Measurements from ENCODE around the gene MYL4.
A peak's percentile ranks its signal among the peaks of the same experiment; 100 is the strongest.
"Not testable (repeated sequence)": the region's sequence is repeated elsewhere in the genome, so short reads cannot be mapped to it uniquely, and the experiment has no call there.

The MYL4 gene

DNA sequence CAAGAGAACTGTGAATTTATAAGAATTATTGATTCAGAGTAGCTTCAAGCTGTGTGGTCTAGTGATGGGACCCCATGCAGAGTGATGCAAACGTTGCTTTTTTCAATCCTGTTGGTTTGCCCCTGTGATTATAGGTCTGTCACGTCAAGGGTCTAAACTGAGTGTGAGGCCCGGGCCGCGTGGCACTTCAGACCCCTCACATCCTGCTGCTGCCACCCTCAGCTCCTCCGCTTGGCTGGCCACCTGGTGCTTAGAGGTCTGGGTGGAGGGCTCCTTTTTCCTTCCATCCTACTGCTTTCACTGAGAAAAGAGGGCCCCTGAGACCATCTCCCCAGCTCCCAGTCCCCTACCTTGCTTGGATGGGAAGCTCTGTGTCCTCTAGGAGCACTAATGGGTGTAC is 12.0 kb downstream of the MYL4 start:
- no peak for DNase-seq (ENCODE audit: low read depth)

DNA sequence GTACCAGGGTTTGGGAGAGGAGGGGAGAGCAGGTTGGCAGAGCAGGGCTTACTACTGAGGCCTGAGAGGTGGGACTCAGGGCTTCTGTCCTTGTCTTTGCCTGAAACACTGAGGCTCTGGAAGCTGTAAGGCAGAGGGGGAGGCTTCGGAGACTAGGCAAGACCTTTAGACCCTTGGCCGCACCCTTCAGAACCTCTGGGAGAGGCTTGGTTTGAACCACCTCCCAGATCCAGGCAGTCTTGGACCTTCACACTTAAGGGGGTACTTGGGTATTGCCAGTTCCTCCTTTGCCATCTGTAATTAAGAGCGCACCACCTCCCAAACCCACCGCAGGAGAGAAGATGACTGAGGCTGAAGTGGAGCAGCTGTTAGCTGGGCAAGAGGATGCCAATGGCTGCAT is 12.9 kb downstream of the MYL4 start:
- no peak for DNase-seq (ENCODE audit: low read depth)

DNA sequence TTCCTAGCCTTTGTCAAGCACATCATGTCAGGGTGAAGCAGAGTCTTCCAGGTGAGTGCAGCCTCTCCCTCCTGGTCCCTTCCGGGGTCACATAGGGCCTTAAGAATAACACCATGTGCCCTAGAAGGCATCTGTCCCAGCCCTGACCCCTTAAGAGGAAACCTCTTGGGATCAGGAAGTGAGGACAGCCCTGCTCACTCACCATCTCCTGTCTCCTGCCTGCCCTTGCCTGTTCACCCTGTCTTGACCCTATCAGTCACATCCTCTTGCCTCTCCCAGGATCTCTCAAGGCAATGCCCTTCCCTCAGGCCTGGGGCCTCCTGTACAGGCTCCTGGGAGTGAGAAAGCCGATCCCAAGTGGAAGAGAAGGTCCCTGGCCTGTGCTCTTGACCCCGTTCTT is 13.9 kb downstream of the MYL4 start:
- no peak for DNase-seq (ENCODE audit: low read depth)

DNA sequence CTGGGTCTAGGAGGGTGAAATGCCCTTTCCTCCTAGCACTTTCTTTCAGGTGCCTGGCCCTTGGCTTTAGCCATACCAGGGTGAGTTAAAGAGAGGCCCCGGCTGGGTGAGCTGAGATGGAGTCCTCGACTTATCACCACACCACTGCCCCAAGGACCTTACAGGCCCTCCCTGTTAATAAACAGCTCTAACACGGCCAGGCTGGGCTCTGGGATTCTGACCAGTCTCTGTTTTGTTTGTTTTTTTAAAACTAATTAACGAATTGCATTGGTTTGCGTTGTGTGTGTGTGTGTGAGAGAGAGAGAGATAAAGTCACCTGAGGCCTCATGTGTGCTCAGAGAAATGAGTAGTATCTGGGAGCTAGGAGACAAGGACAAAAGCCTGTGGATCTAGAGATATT is 14.3 kb downstream of the MYL4 start:
- no peak for DNase-seq (ENCODE audit: low read depth)

DNA sequence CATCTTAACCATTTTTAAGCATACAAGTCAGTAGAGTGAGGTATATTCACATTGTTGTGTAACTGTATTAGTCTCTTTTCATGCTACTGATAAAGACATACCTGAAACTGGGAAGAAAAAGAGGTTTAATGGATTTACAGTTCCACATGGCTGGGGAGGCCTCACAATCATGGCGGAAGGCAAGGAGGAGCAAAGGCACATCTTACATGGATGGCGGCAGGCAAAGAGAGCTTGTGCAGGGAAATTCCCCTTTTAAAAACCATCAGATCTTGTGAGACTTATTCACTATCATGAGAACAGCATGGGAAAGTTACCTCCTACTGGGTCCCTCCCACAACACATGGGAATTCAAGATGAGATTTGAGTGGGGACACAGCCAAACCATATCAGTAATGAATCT is 14.9 kb downstream of the MYL4 start:
- DNase-seq (ENCODE audit: low read depth) = not testable (repeated sequence)

DNA sequence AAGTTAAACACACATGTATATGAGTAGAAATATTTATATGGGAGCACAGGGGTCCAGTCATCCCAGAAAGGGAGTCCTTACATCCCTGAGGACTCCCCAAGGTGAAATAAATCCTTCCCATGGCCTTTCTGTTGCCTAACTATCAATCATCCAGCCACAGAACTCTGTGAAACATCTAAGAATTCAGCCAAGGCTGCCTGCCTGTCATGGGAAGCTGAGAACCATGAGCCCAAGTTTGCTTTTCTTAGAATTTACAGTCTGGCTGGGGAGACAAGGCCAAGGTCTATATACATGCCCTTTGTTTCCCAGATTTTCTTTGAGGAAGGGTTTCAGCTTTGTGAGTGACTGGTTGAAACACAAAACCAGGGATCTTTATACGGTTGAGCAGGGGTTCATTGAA is 15.8 kb downstream of the MYL4 start:
- DNase-seq (ENCODE audit: low read depth) = no peak

DNA sequence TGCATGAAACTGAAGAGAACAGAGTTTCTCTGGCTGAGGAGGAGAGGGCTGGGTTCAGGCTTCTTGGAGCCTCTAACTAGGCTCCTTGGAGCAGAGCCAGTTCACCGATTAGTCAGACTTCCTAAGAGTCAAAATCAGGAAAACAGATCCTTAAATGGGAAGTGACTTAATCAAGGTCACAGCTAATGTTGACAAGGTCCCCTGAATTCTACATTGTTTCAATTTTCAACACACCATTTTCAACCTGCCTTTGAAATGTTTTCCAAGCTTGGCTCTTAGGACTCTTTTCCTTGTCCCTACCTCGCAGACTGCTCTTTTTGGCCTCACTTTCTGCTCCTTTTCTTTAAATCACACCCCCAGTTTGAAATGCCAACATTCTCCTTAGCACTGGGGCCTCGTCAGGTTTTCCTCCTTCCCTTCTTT is 16.3 kb downstream of the MYL4 start:
- DNase-seq (ENCODE audit: low read depth) = no peak

DNA sequence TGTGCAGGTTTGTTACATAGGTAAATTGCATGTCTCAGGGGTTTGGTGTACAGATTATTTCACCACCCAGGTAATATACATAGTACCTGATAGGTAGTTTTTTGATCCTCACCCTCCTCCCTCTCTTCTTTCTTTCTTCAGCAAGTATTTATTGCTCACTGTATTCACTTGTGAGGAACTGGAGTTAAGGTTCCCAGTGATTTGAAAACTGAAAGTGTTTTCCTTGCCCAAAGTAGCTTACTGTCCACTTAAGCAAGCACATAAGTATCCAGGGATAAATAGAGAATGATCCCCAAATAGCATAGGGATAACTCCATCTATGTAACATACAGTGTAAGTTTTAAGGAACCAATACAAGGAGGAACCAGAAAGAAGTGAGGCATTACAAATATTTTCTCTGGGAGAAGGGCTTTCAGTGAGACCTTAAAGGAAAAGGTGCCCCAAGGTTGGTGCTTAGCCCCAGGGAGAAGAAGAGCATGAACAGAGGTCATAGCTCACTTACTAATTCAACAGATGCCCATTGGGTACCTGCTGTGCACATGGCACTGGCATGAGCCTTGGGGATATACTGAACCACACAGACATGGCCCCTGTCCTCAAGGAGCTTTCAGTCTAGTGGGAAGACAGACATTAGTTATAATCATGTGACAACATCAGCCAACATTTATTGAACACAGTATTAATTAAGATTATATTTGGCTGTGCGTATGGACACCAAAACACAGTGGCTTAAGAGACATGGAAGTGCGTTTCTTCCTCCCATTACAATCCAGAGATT is 17.0 kb downstream of the MYL4 start:
- DNase-seq (ENCODE audit: low read depth) = no peak

DNA sequence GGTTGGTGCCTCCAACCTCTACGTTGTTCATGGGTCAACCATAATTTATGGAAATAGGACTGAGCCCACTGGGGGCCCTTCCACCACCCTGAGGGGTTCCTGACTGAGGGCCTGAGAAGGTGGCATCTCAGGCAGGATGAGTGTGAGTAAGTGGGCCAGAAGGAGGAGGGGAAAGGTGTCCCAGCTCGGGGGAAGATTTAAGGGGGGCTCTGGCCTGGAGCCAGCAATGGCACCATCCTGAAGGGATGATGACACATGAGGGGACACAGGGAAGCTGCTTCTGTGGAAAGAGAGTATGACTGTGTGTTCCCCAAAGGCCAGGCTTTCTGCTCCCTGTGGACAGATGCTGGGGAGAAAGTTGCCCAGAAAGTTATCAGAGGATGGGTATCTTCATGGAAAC is 18.7 kb downstream of the MYL4 start:
- DNase-seq (ENCODE audit: low read depth) = no peak

DNA sequence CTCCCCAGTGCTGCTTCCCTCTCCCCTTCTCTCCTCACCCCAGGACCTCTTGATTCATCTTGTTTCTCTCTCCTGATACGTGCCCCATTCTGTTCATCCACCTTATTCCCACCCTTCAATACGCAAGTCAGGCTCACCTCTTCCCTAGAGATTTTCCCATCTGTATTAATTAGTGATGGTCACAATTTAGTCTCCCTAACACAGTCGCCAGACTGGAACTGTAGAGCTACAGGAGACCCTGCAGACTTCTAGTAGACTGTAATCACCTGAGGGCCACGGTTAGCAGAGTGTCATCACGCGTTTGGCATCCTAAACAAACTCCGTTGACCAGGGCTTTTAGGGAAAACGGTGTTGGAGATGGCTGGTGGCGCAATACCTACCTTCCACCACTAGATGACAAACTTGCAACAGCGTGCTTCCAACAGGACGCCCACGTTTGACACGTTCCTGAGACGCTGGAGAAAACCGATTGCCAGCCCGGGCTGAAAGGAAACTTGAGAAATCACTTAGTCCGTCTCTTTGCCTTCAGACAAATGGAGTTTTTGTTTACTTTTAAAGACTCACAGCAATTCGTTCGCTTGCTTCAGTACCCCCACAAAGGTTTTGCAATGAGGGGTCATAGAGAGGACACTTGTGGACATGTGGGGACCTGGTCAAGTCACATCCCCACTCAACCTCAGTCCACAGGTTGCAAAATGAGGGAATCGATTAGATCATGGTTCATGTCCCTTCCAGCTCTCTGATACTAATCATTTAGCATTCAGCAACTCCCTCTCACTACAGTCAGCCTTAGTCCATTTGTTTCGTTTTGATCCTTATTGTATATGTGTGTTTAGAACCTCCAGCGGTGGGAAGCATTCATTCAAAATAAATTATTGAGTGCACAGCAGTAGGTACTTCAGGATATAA is 20.6 kb downstream of the MYL4 start:
- peak; percentile 44 for DNase-seq (ENCODE audit: low read depth)

DNA sequence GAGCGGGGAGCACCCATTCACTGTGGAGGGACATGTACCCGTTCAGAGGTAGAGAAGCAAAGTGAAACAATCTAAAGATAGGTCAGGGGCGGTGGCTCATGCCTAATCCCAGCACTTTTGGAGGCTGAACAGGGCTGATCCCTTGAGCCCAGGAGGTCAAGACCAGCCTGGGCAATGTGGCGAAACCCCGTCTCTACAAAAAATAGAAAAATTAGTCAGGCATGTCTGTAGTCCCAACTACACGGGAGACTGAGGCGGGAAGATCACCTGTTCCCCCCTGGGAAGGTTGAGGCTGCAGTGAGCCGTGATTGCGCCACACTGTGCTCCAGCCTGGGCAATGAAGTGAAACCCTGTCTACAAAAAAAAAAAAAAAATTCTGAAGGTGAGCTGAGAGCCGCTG is 21.7 kb downstream of the MYL4 start:
- DNase-seq (ENCODE audit: low read depth) = no peak

DNA sequence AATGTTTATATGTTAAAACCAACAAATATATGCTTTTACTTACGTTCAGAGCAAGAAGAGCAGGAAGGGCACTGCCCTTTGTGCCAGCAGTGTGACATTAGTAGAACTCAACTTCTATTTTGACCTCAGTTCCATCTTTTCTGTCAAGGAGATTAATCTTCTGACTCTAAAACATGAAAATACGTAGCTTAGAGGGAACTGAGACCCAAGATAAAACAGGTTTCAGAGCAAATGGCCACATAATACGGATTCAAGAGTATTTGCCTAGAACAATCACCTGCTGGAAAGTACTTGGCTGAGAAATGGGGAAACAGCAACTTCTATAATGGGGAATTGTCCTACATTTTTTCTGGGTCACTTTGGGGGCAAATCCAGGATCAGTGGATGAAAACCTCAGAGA is 22.2 kb downstream of the MYL4 start:
- no peak for DNase-seq (ENCODE audit: low read depth)

DNA sequence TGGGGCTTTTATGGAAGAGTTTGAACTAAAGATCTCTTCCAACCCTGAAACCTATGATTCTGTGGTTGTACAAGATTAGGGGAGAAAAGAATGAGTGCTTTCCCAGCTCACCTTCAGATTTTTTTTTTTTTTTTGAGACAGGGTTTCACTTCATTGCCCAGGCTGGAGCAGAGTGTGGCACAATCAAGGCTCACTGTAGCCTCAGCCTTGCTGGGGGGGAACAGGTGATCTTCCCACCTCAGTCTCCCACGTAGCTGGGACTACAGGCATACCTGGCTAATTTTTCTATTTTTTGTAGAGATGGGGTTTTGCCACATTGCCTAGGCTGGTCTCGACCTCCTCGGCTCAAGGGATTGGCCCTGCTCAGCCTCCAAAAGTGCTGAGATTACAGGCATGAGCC is 22.7 kb downstream of the MYL4 start:
- no peak for DNase-seq (ENCODE audit: low read depth)

DNA sequence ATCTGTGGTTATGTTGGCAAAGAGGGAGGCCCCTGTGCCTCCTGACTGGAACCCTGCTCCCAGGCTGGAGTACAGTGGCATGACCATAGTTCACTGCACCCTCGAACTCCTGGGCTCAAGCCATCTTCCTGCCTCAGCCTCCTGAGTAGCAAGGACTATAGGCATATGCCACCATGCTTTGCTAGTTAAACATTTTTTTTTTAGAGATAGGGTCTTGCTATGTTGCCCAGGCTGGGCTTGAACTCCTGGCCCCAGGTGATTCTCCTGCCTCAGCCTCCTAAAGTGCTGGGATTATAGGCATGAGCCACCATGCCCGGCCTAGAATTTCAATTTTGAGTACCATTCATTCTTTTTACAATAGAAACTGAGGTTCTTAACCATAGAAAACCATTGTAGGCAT is 23.3 kb downstream of the MYL4 start:
- no peak for DNase-seq (ENCODE audit: low read depth)

DNA sequence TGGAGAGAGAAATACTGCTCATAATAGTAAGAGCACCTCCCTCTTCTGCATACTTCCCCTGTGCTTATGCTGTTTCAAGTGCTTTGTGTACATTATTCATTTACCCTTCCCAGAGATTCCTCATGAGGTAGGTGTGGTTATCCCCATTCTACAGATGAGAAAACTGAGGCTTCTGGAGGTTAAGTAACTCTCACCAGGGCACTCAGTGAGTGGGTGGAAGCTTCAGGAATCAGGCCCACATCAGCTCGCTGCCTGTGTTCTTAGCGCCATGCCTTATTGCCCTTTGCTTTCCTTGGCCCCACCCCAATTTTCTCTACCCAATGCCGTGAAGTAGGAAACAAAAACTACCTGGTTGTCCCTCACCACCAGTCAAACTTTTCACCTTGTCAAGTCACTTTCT is 26.4 kb downstream of the MYL4 start:
- DNase-seq (ENCODE audit: low read depth) = no peak

DNA sequence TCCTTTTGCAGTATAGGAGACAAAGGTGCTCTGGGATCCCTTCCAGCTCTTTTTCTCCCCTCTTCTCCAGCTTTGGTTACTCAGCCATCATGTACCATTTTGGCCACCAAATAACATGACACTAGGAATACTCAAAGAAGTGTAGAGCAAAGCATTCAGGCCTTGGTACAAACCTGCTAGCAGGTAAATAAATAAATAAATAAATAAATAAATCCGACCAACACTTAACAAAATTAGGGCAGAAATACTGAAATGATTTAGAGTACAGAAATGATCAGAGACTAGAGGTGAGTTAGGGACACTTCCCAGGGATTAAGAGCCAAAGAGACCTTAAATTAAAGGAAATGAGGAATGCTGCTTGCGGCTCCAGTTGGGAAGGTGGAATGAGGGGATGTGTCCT is 26.8 kb downstream of the MYL4 start:
- no peak for DNase-seq (ENCODE audit: low read depth)

DNA sequence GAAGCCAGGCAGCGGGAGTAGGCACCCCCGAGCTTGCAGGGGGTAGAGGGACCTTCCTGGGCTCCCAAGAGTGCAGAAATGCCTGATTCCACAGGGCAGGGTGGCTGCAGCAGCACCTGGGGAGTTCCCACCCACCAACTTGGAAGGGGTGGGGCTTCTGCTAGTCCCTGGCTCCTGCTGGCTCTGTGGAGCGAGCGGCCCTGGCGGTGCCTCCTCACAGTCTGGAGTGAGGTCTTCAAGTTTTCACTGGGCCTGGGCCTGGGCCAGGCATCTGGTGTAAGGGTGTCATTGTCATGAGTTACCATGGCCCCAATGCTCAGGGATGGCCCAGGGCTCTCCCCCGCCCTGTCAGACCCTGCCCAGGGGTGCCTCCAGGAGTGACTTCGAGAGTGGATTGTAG is 28.7 kb downstream of the MYL4 start:
- DNase-seq (ENCODE audit: low read depth) = no peak

DNA sequence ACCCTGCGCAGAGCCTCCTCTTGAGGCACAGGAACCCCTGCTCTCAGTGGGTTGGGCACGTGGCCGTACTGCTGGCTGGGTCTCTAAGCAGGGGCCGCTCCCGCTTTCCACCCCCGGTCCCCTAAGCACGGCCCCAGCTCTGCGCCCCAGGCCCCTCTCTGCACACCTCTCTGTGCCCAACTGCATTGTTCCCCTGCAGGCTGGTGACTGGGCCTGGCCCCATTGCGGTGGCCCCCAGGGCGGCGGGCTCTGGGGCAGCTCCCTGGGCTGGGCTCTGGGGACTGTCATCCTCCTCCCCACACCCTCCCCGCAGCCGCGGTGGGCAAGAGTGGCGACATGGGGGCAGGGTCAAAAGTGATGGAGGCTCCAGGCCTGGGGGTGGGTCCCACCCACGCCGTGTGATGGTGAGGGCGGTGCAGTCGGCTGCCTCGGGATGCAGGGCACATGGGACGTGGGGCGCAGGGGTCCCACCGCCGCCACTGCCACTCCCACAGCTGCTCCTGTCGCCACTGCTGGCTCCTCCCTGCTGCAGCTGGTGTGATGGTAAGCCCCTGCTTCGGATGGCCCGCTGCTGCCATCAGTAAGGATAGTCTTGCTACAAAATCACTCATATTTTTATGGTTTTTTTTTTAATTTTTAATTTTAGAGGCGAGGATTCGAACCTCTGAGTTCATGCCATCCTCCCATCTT is 29.3 kb downstream of the MYL4 start:
- no peak for DNase-seq (ENCODE audit: low read depth)

DNA sequence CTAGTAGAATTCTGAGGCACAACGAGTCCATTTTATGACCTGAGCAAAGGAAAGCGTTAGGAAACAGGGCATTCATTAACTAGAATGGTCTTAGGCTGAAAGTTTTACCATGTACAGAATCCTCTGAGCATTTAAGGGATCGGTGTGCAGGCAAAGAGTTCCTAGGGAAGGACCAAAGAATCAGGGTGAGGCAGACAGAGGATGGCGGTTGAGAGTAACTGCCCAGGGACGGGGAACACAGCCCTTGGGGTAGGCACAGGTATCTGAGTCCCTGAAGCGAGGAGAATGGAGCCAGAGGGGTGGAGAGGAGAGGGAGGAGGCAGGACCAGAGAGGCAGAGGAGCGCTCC is 30.4 kb downstream of the MYL4 start:
- DNase-seq (ENCODE audit: low read depth) = no peak

DNA sequence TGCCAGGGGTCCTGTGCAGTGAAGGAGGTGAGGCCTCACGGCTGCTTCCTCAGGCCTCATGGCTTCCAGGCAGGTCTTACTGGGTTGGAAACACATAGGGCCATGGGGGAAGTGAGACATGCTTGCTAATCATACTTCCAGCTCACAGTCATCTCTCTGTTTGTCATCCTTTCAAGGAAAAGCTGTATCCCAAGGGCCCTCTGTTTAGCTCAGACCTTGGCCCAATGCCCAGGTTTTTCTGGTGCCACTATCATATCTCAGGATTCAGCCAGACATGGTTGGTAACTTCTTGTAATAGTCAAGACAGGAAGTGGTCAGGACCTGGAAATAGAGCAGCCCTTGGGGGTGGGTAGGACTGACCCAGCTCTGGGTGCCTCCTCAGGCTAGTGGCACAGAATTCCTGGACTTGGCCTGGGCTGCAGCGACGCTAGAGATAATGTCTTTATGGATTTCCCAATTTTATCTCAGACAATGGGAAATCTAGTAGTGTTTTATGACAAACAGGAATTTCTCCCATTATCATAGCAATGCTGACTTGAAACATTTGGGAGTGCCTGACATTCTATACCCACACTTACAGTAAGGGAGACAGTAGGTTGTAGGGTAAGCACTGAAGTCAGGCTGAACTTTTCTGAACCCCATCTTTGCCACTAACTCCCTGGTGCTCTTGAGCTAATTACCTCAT is 31.0 kb downstream of the MYL4 start:
- DNase-seq (ENCODE audit: low read depth) = no peak

DNA sequence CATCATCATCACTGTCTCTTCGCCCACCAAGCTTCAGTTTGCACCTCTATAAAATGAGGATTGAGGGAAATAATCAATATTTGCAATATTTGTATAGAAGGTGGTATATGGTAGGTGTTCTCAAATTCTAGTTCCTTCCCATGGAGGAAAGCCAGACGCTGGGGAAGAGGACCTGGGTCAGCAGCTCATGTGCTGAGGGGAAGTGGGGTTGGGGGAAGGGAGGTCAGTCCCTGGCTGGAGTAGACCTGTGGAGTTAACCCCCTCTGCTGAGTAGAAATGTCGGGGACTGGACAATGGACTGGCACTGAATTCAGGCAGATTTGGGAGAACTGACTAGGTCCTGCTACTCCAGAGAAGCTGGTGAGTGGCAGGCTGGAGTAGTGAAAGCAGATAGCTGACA is 31.7 kb downstream of the MYL4 start:
- DNase-seq (ENCODE audit: low read depth) = no peak

DNA sequence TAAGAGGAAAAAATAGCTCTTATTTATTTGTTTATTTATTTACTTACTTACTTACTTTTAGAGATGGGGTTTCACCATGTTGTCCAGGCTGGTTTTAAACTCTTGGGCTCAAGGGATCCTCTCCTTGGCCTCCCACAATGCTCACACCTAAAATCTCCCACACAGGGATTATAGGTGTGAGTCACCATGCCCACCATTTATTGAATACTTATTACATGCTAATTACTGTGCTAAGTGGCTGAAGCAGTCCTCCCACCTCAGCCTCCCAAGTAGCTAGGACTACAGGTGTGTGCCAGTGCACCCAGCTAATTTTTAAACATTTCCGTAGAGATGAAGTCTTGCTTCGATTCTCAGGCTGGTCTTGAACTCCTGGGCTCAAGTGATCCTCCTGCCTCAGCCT is 33.5 kb downstream of the MYL4 start:
- DNase-seq (ENCODE audit: low read depth) = no peak
